HS-5 (cell line): Measurements from ENCODE around the gene SV2C.

Source experiments
- DNase-seq: peaks from one replicate; pipeline ENCODE4 v3.0.0-alpha.2; 2012; ENCODE audit warnings: low read depth

The SV2C gene

DNA sequence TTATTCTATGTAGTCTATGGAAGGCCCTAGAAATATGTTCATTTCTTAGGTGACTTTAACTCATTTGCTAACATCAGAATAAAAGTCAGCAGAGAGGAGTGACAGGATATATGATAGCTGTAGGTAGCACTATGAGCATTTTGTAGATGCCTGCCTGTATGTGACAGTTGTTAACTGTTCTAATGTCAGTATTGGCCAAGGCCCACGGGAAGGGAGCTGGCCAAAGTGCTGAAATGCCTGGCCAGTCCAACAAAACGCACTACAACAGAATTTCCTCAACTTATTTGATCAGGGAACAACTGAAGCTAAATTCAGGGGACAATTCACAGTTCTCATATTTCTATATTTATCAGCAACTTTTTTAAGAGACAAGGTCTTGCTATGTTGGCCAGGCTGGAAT is 20.8 kb downstream of the SV2C start:
- no peak for DNase-seq

DNA sequence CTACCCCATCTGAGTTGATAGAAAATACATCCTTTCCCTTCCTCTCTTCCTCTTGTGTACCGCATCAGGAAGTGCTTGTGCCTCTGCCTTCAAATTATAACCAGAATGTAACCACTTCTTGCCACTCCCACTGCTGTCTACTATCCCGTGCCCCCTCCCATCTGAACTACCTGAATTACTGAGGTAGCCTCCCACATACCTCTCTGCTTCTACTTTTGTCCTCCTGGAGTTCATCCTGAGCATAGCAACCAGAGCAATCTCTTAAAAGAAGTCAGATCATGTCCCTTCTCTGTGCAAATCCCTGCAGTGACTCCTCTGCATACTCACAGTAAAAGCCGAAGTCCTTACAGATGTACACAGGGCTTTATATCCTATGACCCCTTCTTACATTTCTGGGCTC is 23.0 kb downstream of the SV2C start:
- DNase-seq, result no peak

DNA sequence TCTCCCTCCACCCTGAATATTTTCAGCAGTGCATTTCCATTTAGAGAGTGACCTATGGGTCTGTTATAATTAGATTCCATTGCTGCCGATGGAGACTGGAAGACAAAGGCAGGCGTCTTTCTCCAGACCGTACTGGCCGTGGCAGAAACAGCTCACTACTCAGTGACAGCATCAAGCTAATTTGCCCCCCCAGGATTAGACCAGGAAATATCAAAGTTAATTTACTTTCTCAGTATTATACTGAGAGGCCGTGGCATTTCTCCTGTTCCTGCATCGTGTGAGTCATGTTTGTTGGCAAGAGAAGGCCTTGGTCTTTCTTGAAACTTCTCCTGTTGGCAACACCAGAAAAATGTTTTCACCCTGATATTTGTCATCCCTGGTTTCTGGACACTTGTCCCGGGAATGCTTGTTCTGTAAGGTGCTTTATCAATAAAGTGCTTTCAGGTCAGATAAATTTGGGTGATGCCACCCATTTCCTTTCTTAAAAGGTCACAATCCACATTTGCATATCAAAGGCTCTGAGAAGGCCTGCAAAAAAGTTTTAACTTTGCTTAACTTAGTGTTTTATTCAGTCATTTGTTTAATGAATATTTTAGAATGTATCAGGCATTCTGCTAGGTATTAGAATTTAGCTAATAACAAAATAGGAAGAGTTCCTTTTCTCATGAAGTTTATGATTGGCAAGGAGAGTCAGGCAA is 28.4 kb downstream of the SV2C start:
- no peak for DNase-seq

DNA sequence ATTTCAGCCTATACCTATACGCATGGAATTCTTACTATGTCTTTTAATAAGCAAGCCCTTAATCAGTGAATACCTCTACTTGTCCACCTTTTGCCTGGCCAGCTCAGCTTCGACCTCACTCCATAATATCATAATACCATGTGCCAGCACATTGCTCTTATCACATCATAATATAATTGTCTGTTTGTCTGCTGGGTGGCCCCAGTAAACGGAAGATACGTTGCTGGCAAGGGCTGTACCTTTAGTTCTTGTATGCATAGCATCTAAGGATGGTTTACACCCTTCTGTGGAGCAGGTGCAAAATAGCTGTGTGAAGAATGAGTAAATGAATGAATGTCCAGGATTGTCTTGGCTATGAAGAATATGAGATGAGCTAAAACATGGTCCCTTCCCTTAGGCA is 29.9 kb downstream of the SV2C start:
- no peak for DNase-seq

DNA sequence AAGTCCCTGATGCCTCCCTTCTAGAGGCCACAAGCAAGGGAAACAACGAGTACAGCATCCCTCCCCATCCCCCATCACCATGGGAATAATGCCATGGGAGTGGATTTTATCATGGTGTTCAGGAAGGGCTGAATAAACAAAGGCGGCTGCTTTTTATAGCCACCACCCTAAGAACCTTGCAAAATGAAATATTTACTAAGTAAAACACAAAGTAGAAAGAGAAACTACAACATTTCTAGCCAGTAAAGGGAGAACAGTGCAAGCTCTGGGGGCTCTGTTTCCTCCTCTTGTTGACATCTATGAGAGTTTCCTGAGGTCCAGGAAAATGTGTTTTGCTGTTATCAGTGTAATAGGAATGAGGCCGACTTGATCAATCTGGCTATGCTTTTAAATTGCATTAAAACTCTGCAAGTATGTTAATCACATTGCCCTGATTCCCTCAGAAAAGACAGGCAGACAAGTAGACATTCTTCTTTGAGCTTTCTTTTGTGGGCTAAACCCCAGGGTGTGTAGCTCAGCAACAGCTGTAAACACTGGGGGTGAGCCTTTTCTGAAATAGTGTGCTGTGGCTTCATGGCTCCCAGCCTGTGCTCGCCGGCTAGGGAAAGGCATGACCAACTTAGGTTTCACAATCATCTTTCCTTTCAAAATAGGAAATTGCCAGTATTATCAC is 31.1 kb downstream of the SV2C start:
- no peak for DNase-seq

DNA sequence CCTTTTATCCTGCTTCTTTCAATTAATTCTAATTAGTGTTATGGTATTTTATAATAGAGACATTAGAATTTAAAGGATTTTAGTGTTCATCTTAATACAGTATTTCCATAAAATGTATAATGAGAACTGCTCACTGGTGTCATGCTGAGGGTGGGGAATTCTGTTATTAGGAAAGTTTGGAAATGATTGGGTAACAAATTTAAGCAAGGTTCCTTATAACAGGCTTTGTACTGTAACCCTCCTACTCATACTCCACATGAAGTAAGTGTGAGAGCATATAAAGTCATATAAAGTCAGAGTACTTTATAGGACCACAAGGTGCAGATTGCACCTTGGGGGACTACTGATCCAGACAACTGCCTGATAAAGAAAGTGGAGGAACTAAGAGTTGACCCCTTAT is 42.2 kb downstream of the SV2C start:
- DNase-seq, result no peak

DNA sequence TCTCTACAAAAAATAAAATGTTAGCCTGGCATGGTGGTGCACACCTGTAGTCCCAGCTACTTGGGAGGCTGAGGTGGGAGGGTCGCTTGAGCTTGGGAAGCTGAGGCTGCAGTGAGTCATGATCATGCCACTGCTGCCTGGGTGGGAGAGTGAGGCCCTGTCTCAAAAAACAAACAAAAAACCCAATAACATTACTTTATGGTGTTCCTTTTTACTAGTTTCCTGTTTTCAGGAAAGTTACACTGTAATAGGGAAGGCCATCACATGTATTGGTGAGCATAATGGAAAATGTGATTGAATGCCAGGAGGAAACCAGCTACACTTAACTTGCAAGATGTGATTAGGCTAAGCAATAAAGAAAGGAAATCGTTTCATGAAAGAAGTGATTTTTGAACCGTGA is 42.7 kb downstream of the SV2C start:
- DNase-seq, result no peak

DNA sequence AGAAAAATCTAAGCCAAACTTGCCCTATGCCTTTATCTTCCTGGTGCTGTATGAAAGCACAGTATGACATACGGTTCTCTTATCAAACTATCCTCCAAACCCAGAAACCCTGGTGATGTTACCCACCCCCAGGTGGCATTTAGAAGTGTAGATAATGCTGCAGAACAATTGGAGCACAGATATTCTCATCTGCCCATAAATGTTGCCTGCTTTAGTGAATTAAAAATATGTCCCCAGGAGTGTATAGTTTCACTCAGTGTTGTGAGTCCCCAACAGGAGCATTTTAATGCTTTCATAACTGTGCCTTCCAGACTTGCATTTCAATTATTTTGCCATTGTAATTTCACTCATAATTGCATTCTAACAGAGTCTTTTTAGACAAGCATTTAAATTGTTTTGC is 50.8 kb downstream of the SV2C start:
- no peak for DNase-seq

DNA sequence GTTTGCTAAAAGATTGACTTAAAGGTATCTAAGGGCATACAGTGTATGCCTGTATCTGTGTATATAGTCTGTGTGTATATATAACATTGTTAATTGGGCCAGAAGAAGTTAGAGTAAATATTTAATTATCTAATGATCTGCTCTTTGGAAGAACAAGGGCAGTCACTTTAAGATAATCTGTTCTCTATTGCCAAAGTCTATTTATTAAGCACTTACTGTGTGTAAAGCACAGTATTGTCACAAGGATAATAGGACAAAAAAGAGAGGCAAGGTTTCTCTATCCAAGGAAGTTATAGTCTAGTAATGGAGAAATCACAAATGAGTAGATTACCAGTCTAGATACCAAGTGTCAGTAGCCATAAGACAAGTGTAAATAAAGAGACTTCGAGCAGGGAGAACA is 51.5 kb downstream of the SV2C start:
- no peak for DNase-seq

DNA sequence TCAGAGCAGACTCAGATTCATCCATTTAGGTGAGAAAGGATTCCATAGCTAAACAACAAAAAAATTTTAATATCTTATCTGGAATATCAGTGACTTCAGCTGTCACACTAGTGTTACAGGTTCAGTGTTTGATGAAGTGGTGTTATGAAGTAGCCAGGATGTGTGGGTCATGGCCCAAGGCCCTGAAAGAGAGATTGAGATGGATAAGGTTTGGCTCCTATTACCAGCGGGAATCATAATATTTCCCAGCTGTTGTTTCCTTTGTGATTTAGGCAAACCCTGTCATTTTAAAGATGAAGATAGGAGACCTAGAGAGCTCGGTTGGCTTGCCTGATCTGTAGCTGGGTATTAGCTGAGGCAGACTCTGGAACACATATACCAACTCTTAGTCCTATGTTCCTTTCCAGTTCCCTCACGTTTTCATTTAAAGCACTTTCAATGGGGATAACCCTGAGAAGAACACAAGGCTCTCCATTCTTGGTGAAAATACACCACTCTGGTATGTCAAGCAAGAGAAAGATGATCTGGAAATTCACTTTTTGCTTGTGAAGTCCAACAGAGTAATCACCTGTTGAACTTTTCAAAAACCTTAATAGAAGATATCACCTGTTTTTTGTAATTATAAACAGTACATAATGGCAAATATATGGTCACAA is 54.8 kb downstream of the SV2C start:
- DNase-seq, result no peak

DNA sequence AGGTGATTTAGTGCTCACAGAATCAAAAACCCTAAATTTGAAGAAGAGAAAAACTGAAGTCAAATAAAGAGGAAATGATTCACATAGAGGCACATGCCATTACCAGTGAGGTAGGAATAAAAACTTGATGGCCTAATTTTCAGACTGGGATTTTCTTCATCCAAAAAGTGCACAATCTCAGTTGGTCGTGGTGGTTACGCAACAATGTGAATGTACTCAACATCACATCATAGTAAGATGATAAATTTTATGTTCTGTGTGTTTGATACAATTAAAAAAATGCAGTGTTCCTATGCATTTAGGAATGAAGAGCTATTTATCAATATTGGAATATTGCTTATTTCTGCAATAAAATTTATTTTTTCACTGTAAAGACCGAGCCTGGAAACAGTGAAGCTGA is 60.7 kb downstream of the SV2C start:
- DNase-seq, result no peak

DNA sequence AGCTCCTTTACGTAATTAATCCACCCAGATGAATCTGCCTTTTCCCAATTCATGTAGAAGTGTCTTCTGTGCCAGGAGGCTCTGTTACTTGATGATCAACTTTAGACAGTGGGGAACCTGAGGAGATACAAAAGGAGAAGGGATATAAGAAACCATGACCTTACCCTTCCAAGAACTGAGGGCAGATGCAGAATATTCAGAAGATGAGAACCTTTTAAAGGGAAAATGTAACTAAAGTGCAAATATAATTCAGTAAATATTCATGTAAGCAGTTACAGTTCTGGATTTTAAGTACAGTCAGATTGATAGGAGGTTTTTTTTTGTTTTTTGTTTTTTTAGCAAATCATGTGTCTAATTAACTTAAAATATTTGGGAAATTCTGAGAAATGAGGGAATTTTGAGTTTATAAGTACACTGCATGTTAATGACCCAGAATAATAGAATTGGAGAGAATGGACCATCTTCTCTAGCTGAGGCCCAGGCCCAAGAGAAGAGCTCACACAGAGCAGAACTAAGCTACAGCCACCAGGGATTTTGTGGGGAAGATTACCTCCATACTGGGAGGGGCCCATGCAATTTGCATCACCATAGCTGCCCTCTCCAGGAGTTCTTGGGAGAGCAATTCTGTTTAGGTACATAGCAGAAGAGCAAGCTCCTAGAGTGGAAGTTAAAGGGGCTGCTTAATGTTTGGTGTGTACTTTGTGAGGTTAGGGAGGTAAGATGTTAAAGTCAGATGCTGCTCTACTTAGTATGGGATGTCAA is 61.5 kb downstream of the SV2C start:
- DNase-seq, result no peak

DNA sequence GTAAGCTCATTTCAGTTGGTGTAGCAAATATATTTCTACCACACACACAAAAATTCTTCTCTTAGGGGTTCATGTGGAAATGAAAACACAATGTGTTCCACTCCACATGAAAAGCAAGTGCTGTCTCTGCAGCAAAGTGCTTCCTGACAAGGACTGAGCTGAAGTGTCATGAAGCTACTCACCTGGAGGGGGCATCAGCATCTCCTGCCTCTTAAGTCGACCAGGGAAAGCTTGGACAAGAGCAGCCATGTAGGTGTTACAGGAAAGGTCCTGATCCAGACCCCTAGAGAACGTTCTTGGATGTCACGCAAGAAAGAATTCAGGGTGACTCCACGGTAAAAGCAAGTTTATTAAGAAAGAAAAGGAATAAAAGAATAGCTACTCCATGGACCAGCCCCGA is 62.8 kb downstream of the SV2C start:
- no peak for DNase-seq

DNA sequence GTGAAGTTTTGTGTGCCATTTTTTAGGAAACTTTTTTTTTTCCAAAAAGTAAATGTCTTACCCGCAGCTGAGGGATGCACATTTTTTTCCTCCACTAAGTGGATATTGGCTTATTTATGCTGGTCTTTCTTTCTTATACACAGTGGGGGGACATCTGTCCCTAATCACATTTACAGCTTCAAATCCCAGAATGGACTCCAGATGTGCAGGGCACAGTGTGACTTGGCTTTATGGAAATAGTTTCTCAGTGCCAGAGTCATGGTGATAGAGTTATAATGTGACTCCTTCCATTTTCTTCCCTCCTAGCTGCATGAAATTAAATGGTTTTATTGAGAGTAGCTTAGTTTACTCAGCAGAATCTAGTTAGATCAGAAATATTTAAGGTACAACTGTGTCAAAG is 66.5 kb downstream of the SV2C start:
- DNase-seq, result no peak

DNA sequence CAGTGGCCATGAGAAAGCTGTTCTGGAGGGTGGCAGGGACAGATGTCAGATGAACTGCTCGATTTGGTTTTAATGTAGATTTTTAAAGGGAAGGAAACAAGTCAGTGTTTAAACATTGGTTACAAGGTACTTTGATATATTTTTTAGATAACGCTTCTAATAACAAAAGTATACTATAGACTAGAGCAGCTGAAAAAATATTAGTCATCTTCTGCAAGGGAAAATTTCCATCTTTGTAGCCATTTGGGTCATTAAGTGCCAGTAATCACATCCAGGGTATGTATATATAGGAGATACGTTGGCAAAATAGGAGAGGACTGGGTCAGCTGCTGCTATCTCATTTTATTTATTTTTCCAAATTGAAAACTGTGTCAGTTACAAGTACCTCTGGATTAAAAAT is 69.0 kb downstream of the SV2C start:
- DNase-seq, result no peak

DNA sequence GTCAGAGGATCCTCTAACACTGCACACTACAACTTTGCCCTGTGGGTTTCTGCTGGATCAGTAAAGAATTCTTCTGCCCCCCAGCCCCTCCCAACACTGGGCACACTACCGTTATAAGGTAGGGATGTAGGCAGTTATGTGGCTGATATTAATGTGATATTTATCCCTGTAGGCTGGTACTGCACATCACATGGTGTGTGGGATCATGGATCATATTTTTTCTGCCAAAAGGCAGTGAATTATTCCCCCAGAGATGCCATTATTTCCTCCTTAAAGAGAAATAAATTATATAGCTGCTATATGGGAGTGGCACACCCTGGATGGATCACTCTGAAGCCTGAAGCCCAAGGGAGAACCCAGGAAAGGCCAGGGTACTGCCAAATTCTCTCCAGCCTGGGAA is 69.5 kb downstream of the SV2C start:
- DNase-seq, result no peak

DNA sequence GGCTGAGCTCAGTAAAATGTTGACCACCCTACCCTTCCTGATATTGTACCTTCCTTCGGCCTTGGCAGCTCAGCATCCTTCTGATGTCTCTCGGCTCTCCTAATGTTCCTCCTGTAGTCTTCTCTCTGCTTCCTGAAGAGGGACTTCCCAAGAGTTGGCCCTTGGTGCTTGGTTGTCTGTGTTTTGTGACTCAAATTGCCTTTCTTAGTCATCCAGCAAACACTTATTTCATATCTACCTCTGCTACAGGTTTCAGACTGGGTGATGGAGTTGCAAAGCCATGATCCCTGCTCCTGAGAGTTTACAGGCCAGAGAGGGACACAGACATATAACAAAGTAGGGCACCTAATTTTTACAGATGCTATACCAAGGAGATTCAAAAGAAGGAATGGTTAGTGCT is 70.1 kb downstream of the SV2C start:
- DNase-seq, result no peak

DNA sequence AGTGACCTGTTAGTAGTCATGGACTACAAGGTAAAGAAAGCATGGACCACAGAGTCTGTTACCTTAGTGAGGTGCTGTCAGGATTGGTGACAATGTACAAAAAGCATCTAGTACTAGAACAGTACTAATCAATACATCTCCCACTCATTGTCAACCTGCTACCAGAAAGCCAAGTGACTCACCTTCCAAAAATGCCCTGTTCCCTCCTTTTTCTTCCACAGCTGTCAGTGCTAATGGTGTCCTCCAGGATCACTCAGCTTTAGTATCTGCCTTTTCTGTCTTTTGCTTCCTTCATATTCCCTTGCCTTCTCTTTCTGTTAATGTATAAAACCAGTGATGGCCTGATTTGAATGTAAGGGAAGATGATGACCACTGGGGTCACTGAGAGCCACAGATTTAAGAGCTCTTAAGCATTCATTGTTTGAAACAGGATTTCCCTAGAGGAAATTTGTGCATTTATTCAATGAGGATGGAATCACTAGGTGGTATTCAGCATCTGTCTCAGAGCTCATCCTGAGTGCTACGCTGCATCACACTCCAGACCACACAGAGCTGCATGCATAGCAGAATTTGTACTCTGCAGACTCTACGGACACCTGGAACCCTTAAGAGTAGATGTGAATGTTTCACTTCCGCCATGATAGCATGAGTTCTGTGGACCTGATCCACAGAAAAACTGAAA is 71.0 kb downstream of the SV2C start:
- DNase-seq, result no peak

DNA sequence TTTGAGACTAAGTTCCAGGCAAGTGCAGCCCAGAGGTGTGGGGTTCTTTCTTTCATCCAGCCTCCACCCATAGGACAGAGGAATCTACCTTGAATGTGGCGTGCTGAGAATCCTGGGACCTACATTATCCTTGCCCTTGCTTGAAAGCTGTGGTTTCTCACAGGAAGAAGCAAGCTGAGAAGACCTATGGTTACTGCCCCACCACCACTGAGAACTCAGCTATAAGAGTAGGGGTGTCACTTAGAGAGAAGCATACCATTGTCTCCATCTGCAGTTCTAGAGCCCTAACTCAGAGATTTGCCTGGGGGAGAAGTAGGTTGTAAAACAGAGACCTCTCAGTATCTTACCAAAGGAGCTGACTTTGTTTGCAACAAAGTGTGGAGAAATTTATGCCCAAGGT is 72.4 kb downstream of the SV2C start:
- DNase-seq, result no peak

DNA sequence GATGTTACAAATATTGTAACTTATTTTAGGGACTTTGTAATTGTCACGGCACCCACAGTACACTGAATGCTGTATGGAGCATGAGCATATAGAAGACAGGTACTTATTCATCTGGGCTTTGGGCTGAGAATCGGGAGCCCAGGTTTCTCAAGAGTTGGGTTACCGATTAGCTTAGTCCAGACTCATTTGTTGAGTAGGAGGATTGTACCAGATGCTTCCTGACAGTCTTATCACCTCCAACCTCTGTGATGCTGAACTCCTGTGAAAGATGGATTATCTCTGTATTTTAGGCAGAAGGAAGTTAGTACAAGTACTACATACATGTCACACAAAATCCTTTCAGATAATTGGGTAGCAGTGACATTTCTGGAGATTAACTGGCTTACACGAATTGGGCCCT is 79.2 kb downstream of the SV2C start:
- no peak for DNase-seq

DNA sequence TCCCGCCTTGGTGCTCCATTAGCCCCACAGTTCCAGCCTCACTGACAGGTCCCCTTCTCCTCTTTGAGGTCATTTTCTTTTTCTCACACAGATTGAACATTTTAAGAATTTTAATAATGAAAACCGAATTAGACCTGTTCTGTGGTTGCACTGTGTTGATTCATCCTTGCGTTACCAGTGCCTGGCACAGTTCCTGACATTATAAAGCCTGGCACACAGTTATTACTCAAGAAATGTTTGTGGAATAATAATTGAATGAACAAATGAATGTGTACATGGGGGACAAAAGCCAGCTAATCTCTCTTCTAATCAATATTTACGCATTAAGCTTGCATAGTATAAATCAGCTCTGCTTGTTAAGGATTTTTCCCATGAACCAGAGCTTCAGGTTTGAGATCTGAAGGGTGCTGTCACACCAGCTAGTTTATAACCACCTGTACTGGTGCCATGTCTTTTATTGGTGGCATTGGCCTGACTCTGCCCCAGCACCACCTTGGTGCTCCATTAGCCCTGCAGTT is 80.0 kb downstream of the SV2C start:
- no peak for DNase-seq

DNA sequence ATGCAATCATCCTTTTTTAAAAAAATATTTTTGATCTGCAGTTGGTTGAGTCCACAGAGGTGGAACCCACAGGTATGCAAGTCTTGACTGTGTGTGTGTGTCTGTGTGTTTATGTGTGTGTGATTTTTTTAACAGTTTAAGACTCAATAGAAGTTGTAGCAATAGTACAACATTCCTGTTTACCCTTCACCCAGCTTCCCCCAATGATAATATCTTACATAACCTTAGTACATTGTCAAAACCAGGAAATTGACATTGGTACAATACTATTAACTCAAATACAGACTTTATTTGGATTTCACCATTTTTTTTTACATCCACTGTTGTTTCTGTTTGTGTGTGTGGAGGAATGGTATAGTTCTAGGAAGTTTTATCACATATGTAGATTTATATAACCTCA is 81.8 kb downstream of the SV2C start:
- DNase-seq, result no peak
